GM20431 (cell line): ENCODE results near the gene CORO1A.

ENCODE experiments used
- in situ Hi-C: fragments of 300-500 bp; cut with MseI, MboI; formaldehyde crosslinking; loops from one replicate; pipeline ENCODE4 v1.15.0; 2020; ENCODE audit warnings: low sequenced_read_pairs; ENCODE audit not compliant: unreplicated experiment

CORO1A gene

GRCh38 chr16:30183233-30184095, at the start of gene CORO1A:
TSS of gene CORO1A (plus strand) at chr16:30183602. CDS start at chr16:30185210, 1,608 bp downstream.
- in situ Hi-C loops = no loop called here

GRCh38 chr16:30136971-30137605, 46.3 kb upstream of the CORO1A start:
- in situ Hi-C loops = no loop called here

DNA sequence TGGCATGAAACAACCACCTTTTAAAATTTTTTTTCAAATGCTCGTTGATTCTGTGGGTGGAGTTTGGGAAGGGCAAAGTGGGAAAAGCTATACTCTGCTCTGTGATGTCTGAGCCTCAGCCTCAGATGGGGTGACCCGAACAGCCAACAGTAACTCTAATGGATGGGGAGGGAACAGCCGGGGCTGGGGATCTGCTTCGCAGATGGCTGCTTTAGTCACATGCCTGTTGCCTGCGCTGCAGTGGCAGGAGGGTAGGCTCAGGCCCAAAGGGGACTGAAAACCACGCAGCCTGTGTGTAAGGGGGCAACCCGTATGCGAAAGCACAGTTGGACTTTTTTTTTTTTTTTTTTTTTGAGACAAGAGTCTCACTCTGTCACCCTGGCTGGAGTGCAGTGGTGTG, 45.5 kb upstream of the CORO1A start:
- in situ Hi-C loops = no loop called here

- in situ Hi-C loops = no loop called here
Observed at GRCh38 chr16:30139583-30140481, 43.6 kb upstream of the CORO1A start.

- in situ Hi-C loops = no loop called here
Observed at GRCh38 chr16:30141750-30142149, 41.7 kb upstream of the CORO1A start.

GRCh38 chr16:30142672-30143346, 40.6 kb upstream of the CORO1A start:
- in situ Hi-C loops = no loop called here

DNA sequence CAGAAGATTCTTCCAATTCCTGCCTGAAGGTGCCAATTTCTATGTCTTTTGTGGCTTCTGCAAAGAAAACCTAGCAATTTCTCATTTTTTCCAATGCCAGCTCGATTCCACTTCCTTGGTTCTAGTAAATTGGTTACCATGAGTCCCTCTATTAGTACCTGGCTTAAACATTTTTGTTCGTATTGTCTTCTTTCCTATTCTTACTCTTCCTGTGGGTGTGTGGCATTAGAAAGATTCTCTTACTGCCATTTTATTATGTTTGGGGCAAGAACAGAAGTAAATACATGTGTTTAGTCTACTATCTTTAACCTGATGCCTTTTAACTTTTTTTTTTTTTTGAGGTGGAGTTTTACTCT, 40.1 kb upstream of the CORO1A start:
- in situ Hi-C loops = no loop called here

DNA sequence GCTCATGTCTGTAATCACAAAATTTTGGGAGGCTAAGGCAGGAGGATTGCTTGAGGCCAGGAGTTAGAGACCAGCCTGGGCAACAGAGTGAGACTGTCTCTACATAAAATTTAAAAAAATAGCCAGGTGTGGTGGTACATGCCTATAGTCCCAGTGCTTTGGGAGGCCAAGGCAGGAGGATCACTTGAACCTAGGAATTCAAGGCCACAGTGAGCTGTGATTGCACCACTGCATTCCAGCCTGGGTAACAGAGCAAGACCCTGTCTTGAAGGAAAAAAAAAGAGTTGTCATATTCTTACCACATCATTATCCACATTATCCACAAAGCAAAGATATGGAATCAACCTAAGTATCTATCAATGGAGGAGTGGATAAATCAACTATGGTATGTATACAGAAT, 39.4 kb upstream of the CORO1A start:
- in situ Hi-C loops = no loop called here

- in situ Hi-C loops = no loop called here
Observed at GRCh38 chr16:30144917-30145316, 38.5 kb upstream of the CORO1A start.

- in situ Hi-C loops = no loop called here
Observed at GRCh38 chr16:30145657-30146056, 37.7 kb upstream of the CORO1A start.

- in situ Hi-C loops = no loop called here
Observed at GRCh38 chr16:30147843-30148510, 35.4 kb upstream of the CORO1A start.

- in situ Hi-C loops = no loop called here
Observed at GRCh38 chr16:30149250-30149930, 34.0 kb upstream of the CORO1A start.

GRCh38 chr16:30151091-30151490, 32.3 kb upstream of the CORO1A start:
- in situ Hi-C loops = no loop called here

DNA sequence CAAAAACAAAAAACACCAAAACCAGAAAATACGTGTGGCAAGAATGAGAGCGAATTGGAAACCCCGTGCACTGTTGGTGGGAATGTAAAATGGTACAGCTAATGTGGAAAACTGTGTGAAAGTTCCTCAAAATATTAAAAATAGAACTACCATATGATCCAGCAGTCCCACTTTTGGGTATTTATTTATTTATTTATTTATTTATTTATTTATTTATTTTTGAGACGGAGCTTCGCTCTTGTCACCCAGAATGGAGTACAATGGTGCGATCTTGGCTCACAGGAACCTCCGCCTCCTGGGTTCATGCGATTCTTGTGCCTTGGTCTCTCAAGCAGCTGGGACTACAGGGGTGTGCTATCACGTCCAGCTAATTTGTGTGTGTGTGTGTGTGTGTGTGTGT, 30.9 kb upstream of the CORO1A start:
- in situ Hi-C loops = no loop called here

DNA sequence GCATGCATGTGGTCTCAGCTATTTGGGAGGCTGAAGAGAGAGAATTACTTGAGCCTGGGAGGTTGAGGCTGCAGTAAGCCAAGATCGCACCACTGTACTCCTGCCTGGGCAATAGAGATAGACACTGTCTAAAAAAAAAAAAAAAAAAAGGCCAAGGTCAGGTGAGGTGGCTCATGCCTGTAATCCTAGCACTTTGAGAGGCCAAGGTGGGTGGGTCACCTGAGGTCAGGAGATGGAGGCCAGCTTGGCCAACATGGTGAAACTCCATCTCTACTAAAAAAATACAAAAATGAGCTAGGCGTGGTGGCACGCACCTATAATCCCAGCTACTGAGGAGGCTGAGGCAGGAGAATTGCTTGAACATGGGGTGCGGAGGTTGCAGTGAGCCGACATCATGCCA, 28.2 kb upstream of the CORO1A start:
- in situ Hi-C loops = no loop called here

DNA sequence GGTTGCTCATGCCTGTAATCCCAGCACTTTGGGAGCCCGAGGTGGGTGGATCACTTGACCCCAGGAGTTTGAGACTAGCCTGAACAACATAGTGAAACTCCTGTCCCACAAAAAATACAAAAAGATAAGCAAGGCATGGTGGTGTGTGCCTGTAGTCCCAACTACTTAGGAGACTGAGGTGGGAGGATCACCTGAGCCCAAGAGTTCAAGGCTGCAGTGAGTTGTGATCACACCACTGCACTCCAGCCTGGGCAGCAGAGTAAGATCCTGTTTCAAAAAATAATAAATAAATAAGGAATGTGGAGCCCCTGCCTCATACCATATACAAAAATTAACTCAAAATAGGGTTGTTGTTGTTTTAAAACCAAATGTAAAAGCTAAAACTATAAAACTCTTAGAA, 26.2 kb upstream of the CORO1A start:
- in situ Hi-C loops = no loop called here

- in situ Hi-C loops = no loop called here
Observed at GRCh38 chr16:30163538-30163937, 19.9 kb upstream of the CORO1A start.

- in situ Hi-C loops = no loop called here
Observed at GRCh38 chr16:30166202-30166902, 17.1 kb upstream of the CORO1A start.
